GM23338 (cell line): ENCODE measurements around the gene RASGRP1. TPM values are rescaled to one million over a fixed set of nuclear protein-coding genes. Genes with fewer than 3 reads are reported as not detected.

Experiments used
- ATAC-seq: fragments of 200-7000 bp; cut with Tn5 transposase; 3 replicates; pipeline ENCODE4 v1.9.1; 2020
- DNase-seq: peaks from one replicate; pipeline ENCODE4 v3.0.0-alpha.2; 2015; ENCODE audit warnings: low spot score
- H2AFZ ChIP-seq: fragments of 200-600 bp; sonication (generic); 2 replicates; pipeline ENCODE4 v1.8.0; 2016; ENCODE audit warnings: antibody characterized with exemption, mild to moderate bottlenecking, moderate library complexity
- H3F3A ChIP-seq: fragments of 200-600 bp; sonication (generic); replicated peaks from 2 replicates; pipeline ENCODE4 v1.8.0; 2017; ENCODE audit warnings: antibody characterized with exemption, mixed run types, low read depth
- H3K27ac ChIP-seq: fragments of 200-600 bp; sonication (generic); 2 replicates; pipeline ENCODE4 v1.6.1; 2016; ENCODE audit warnings: low read depth
- H3K27me3 ChIP-seq: fragments of 200-600 bp; sonication (generic); 2 replicates; pipeline ENCODE4 v1.8.0; 2016; ENCODE audit warnings: mild to moderate bottlenecking, mixed run types, moderate library complexity; ENCODE audit not compliant: insufficient read depth
- H3K36me3 ChIP-seq: fragments of 200-600 bp; sonication (generic); 2 replicates; pipeline ENCODE4 v1.8.0; 2016; ENCODE audit warnings: mild to moderate bottlenecking; ENCODE audit not compliant: insufficient read depth
- H3K4me1 ChIP-seq: fragments of 200-600 bp; sonication (generic); 2 replicates; pipeline ENCODE4 v1.8.0; 2016; ENCODE audit warnings: mild to moderate bottlenecking, moderate library complexity; ENCODE audit not compliant: insufficient read depth
- H3K4me2 ChIP-seq: fragments of 200-600 bp; sonication (generic); 2 replicates; pipeline ENCODE4 v1.7.1; 2017; ENCODE audit warnings: mixed run types
- H3K4me3 ChIP-seq: fragments of 200-600 bp; sonication (generic); 2 replicates; pipeline ENCODE4 v1.6.1; 2016; ENCODE audit warnings: mixed run types
- H3K79me2 ChIP-seq: fragments of 200-600 bp; sonication (generic); replicated peaks from 2 replicates; pipeline ENCODE4 v1.8.0; 2017; ENCODE audit warnings: mild to moderate bottlenecking; ENCODE audit not compliant: insufficient read depth
- H3K9me2 ChIP-seq: fragments of 200-600 bp; sonication (generic); 2 replicates; pipeline ENCODE4 v1.8.0; 2017; ENCODE audit not compliant: insufficient read depth
- H4K20me1 ChIP-seq: fragments of 200-600 bp; sonication (generic); replicated peaks from 2 replicates; pipeline ENCODE4 v1.8.0; 2017; ENCODE audit warnings: mild to moderate bottlenecking; ENCODE audit not compliant: insufficient read depth
- H3K27ac Mint-ChIP-seq: 2 replicates; pipeline ENCODE4 v1.8.0; 2020; ENCODE audit warnings: inconsistent platforms, mild to moderate bottlenecking, moderate library complexity, mixed read lengths
- H3K27me3 Mint-ChIP-seq: 3 replicates; pipeline ENCODE4 v1.8.0; 2022; ENCODE audit warnings: low read depth, mild to moderate bottlenecking, moderate library complexity, mixed read lengths, inconsistent platforms; ENCODE audit not compliant: insufficient read depth, poor library complexity
- H3K36me3 Mint-ChIP-seq: 3 replicates; pipeline ENCODE4 v1.8.0; 2021; ENCODE audit warnings: low read depth, mild to moderate bottlenecking, inconsistent platforms, moderate library complexity, mixed read lengths
- H3K4me1 Mint-ChIP-seq: 3 replicates; pipeline ENCODE4 v1.8.0; 2020; ENCODE audit warnings: mild to moderate bottlenecking, inconsistent platforms, mixed read lengths
- H3K4me3 Mint-ChIP-seq: 3 replicates; pipeline ENCODE4 v1.8.0; 2021; ENCODE audit warnings: moderate library complexity, mild to moderate bottlenecking, inconsistent platforms, mixed read lengths
- H3K9me3 Mint-ChIP-seq: 3 replicates; pipeline ENCODE4 v1.8.0; 2020; ENCODE audit warnings: moderate library complexity, mild to moderate bottlenecking, inconsistent platforms, mixed read lengths
- EZH2 ChIP-seq: fragments of 200-600 bp; sonication (generic); IDR thresholded peaks from one replicate; pipeline ENCODE4 v1.8.0; 2017; ENCODE audit warnings: antibody characterized with exemption, mild to moderate bottlenecking, low read depth; ENCODE audit not compliant: unreplicated experiment
- EZH2phosphoT487 ChIP-seq: fragments of 200-600 bp; sonication (generic); IDR thresholded peaks from one replicate; pipeline ENCODE4 v1.8.1; 2018; ENCODE audit warnings: antibody characterized with exemption; ENCODE audit not compliant: unreplicated experiment
- JUNB ChIP-seq: IDR thresholded peaks from one replicate; pipeline ENCODE4 v1.6.1; 2016; ENCODE audit warnings: antibody characterized with exemption; ENCODE audit not compliant: unreplicated experiment
- POLR2AphosphoS5 ChIP-seq: IDR thresholded peaks from 2 replicates; pipeline ENCODE4 v1.6.1; 2016; ENCODE audit warnings: antibody characterized with exemption, low read depth
- ZNF114 ChIP-seq: fragments of 250-450 bp; sonication (Bioruptor Pico); IDR thresholded peaks from 2 replicates; pipeline ENCODE4 v1.5.0; 2020; ENCODE audit warnings: mild to moderate bottlenecking, moderate library complexity
- ZNF331 ChIP-seq: fragments of 250-450 bp; sonication (Bioruptor Pico); IDR thresholded peaks from 2 replicates; pipeline ENCODE4 v1.5.0; 2020; ENCODE audit warnings: low read depth, mild to moderate bottlenecking, moderate library complexity
- polyA plus RNA-seq: library from polyadenylated mRNA; unstranded; fragments of >200 nt; fragmentation: Nextera tagmentation; extraction: Ambion mirVana; gene quantifications from 2 replicates; pipeline ENCODE4 v1.2.1, GENCODE V29; 2016
- total RNA-seq: library from RNA; depleted of rRNA; stranded (reverse); fragments of >200 nt; shearing (Covaris generic); gene quantifications from 2 replicates; pipeline ENCODE4 v1.2.3, GENCODE V29; 2014
- TF ChIP-seq, protein P1 (sequence below): fragments of 250-450 bp; sonication (Bioruptor Pico); IDR thresholded peaks from 2 replicates; pipeline ENCODE4 v1.5.0; 2020; ENCODE audit warnings: mild to moderate bottlenecking, moderate library complexity
- TF ChIP-seq, protein P2 (sequence below): IDR thresholded peaks from one replicate; pipeline ENCODE4 v1.6.1; 2018; ENCODE audit warnings: antibody characterized with exemption; ENCODE audit not compliant: unreplicated experiment
- TF ChIP-seq, protein P3 (sequence below), 2 experiments: fragments of 200-600 bp in 1 of 2; sonication (generic) in 1 of 2; conservative IDR thresholded peaks; 2 replicates each; pipeline versions ENCODE4 v1.5.1 to v1.6.1; 2016 to 2017; ENCODE audit warnings: antibody characterized with exemption in 2 of 2, low read depth in 2 of 2, mild to moderate bottlenecking in 2 of 2, moderate library complexity in 1 of 2
- TF ChIP-seq, protein P4 (sequence below): IDR thresholded peaks from 2 replicates; pipeline ENCODE4 v1.6.1; 2016; ENCODE audit warnings: antibody characterized with exemption

RASGRP1 gene
- total and polyA plus RNA-seq, 2 experiments from 2014 or later: 1.1 to 1.2 TPM

DNA sequence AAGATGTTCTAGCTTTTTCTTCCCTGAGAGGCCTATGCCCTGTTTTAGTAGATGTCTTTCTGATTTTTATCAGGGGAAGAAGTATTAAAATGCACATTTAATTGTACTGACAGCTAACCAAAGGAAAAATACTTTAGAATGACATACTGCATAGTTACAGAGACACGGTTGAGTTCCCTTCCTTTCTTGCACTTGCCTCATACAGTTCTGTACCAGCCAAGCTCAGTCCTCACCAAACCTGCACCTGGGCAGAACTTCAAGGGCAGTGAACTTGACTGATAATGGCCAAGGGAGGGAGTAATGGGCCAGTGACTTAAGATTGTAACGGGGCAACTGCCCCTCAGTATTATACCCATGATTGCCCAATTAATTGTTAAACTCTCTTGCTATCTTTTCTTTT, 34.1 kb upstream of the RASGRP1 start (continued):
- TF ChIP-seq, protein P1, sequence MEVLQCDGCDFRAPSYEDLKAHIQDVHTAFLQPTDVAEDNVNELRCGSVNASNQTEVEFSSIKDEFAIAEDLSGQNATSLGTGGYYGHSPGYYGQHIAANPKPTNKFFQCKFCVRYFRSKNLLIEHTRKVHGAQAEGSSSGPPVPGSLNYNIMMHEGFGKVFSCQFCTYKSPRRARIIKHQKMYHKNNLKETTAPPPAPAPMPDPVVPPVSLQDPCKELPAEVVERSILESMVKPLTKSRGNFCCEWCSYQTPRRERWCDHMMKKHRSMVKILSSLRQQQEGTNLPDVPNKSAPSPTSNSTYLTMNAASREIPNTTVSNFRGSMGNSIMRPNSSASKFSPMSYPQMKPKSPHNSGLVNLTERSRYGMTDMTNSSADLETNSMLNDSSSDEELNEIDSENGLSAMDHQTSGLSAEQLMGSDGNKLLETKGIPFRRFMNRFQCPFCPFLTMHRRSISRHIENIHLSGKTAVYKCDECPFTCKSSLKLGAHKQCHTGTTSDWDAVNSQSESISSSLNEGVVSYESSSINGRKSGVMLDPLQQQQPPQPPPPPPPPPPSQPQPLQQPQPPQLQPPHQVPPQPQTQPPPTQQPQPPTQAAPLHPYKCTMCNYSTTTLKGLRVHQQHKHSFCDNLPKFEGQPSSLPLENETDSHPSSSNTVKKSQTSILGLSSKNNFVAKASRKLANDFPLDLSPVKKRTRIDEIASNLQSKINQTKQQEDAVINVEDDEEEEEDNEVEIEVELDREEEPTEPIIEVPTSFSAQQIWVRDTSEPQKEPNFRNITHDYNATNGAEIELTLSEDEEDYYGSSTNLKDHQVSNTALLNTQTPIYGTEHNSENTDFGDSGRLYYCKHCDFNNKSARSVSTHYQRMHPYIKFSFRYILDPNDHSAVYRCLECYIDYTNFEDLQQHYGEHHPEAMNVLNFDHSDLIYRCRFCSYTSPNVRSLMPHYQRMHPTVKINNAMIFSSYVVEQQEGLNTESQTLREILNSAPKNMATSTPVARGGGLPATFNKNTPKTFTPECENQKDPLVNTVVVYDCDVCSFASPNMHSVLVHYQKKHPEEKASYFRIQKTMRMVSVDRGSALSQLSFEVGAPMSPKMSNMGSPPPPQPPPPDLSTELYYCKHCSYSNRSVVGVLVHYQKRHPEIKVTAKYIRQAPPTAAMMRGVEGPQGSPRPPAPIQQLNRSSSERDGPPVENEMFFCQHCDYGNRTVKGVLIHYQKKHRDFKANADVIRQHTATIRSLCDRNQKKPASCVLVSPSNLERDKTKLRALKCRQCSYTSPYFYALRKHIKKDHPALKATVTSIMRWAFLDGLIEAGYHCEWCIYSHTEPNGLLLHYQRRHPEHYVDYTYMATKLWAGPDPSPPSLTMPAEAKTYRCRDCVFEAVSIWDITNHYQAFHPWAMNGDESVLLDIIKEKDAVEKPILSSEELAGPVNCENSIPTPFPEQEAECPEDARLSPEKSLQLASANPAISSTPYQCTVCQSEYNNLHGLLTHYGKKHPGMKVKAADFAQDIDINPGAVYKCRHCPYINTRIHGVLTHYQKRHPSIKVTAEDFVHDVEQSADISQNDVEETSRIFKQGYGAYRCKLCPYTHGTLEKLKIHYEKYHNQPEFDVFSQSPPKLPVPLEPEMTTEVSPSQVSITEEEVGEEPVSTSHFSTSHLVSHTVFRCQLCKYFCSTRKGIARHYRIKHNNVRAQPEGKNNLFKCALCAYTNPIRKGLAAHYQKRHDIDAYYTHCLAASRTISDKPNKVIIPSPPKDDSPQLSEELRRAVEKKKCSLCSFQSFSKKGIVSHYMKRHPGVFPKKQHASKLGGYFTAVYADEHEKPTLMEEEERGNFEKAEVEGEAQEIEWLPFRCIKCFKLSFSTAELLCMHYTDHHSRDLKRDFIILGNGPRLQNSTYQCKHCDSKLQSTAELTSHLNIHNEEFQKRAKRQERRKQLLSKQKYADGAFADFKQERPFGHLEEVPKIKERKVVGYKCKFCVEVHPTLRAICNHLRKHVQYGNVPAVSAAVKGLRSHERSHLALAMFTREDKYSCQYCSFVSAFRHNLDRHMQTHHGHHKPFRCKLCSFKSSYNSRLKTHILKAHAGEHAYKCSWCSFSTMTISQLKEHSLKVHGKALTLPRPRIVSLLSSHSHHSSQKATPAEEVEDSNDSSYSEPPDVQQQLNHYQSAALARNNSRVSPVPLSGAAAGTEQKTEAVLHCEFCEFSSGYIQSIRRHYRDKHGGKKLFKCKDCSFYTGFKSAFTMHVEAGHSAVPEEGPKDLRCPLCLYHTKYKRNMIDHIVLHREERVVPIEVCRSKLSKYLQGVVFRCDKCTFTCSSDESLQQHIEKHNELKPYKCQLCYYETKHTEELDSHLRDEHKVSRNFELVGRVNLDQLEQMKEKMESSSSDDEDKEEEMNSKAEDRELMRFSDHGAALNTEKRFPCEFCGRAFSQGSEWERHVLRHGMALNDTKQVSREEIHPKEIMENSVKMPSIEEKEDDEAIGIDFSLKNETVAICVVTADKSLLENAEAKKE (CRISPR knock-in tag): no peak
- TF ChIP-seq, protein P2, sequence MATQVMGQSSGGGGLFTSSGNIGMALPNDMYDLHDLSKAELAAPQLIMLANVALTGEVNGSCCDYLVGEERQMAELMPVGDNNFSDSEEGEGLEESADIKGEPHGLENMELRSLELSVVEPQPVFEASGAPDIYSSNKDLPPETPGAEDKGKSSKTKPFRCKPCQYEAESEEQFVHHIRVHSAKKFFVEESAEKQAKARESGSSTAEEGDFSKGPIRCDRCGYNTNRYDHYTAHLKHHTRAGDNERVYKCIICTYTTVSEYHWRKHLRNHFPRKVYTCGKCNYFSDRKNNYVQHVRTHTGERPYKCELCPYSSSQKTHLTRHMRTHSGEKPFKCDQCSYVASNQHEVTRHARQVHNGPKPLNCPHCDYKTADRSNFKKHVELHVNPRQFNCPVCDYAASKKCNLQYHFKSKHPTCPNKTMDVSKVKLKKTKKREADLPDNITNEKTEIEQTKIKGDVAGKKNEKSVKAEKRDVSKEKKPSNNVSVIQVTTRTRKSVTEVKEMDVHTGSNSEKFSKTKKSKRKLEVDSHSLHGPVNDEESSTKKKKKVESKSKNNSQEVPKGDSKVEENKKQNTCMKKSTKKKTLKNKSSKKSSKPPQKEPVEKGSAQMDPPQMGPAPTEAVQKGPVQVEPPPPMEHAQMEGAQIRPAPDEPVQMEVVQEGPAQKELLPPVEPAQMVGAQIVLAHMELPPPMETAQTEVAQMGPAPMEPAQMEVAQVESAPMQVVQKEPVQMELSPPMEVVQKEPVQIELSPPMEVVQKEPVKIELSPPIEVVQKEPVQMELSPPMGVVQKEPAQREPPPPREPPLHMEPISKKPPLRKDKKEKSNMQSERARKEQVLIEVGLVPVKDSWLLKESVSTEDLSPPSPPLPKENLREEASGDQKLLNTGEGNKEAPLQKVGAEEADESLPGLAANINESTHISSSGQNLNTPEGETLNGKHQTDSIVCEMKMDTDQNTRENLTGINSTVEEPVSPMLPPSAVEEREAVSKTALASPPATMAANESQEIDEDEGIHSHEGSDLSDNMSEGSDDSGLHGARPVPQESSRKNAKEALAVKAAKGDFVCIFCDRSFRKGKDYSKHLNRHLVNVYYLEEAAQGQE: no peak
- no peak for TF ChIP-seq EZH2
- TF ChIP-seq ZNF114 (CRISPR knock-in tag): no peak
- no peak for TF ChIP-seq ZNF331

DNA sequence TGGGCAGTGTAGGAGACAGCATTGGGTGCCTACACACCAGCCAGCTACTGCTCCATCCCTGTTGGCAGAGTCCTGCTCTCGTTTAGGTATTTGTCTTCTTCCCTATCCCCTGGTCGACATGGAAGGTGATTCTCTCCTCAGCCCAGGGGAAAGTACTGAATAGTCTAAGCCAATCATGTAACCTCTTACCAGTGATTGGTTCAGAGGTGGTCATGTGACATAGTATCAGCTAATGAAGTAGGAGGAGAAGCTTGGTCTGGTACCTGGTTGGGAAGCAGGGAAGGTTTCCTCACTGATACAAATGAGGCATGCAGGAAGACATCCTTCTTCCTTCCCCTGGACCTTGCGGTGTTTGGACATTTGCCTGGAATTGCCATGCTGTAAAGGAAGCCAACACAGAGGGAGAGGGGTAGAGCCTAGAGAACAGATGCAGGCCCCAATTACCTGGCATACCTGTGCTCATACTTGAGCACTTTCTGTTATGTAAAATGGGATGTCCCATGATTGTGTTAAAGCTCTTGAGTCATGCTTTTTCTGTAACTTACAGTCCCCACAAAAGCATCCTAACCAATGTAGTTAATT, 32.7 kb upstream of the RASGRP1 start:
- Histone ChIP-seq H3K4me1 (no peaks in the 10 kb centered on the region), H3K27ac (no peak overlapping the region)
- TF ChIP-seq, protein P3, sequence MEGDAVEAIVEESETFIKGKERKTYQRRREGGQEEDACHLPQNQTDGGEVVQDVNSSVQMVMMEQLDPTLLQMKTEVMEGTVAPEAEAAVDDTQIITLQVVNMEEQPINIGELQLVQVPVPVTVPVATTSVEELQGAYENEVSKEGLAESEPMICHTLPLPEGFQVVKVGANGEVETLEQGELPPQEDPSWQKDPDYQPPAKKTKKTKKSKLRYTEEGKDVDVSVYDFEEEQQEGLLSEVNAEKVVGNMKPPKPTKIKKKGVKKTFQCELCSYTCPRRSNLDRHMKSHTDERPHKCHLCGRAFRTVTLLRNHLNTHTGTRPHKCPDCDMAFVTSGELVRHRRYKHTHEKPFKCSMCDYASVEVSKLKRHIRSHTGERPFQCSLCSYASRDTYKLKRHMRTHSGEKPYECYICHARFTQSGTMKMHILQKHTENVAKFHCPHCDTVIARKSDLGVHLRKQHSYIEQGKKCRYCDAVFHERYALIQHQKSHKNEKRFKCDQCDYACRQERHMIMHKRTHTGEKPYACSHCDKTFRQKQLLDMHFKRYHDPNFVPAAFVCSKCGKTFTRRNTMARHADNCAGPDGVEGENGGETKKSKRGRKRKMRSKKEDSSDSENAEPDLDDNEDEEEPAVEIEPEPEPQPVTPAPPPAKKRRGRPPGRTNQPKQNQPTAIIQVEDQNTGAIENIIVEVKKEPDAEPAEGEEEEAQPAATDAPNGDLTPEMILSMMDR (conservative IDR thresholded peaks at IDR 0.05; ENCODE audit: low read depth in 2 of 2): no peak
- no peak for TF ChIP-seq ZNF331
- TF ChIP-seq JUNB: no peak
- no peak for TF ChIP-seq EZH2phosphoT487
- TF ChIP-seq, protein P4, sequence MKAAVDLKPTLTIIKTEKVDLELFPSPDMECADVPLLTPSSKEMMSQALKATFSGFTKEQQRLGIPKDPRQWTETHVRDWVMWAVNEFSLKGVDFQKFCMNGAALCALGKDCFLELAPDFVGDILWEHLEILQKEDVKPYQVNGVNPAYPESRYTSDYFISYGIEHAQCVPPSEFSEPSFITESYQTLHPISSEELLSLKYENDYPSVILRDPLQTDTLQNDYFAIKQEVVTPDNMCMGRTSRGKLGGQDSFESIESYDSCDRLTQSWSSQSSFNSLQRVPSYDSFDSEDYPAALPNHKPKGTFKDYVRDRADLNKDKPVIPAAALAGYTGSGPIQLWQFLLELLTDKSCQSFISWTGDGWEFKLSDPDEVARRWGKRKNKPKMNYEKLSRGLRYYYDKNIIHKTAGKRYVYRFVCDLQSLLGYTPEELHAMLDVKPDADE: no peak
- no peak for TF ChIP-seq ZNF114 (CRISPR knock-in tag)
- TF ChIP-seq POLR2AphosphoS5: no peak

More for the DNA sequence above, 32.7 kb upstream of the RASGRP1 start:
- Histone ChIP-seq H3K4me2 (no peak overlapping the region), H3F3A (no peaks in the 10 kb centered on the region), H4K20me1 (no peaks in the 10 kb centered on the region), H3K79me2 (no peaks in the 10 kb centered on the region), H3K9me2 (no peaks in the 10 kb centered on the region), H2AFZ (no peak overlapping the region), H3K4me3 (no peak overlapping the region), H3K27me3 (no peaks in the 10 kb centered on the region), H3K36me3 (no peaks in the 10 kb centered on the region)
- Mint-ChIP-seq H3K9me3 (no peaks in the 10 kb centered on the region), H3K4me3 (no peak overlapping the region), H3K4me1 (no peaks in the 10 kb centered on the region), H3K27me3 (peaks cover 2% of the 10 kb centered on the region), H3K27ac (no peak overlapping the region), H3K36me3 (no peaks in the 10 kb centered on the region)
- no peak for ATAC-seq
- no peak for DNase-seq
